ENCODE results near the gene ZSCAN23.
"Not testable (repeated sequence)": the region's sequence is repeated elsewhere in the genome, so short reads cannot be mapped to it uniquely, and the experiment has no call there.

ZSCAN23 gene

DNA sequence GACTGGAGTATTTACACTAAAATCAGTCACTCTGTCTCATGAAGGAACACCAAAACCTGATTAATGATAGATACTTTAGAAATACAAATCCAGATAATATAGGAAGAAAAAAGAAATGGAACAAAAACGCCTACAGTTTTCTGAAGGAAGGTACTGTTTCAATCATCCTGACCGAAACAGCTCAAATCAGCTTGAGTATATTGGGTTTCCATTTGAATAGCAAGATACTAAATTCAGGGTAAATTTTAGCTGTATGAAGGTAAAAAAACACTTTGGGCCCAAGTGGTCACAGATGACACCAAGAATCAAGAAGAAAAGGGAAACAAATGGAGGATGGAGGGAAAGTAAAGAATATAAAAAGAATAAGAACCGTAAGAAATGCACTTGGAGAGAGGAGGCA is 6.9 kb downstream of the ZSCAN23 start:
- DNase-seq = no peak

- no peak for DNase-seq
Observed at GRCh38 chr6:28433119-28433518, 10.2 kb downstream of the ZSCAN23 start.

GRCh38 chr6:28429781-28430180 is 13.5 kb downstream of the ZSCAN23 start:
- no peak for DNase-seq

DNA sequence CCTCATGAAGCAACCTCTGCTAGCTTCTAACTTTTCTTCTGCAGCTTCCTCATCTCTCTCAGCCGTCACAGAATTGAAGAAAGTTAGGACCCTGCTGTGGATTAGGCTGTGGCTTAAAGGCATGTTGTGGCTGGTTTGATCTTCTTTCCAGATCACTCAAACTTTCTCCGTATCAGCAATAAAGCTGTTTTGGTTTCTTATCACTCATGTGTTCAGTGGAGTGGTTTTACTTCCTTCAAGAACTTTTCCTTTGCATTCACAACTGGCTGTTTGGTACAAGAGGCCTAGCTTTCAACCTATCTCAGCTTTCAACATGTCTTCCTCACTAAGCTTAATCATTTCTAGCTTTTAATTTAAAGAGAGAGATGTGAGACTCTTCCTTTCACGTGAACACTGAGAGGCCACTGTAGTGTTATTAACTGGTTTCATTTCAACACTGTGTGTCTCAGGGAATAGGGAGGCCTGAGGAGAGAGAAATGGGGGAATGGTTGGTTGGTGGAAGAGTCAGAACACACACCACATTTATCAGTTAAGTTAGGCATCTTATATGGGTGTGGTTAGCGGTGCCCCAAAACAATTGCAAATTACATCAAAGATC is 17.2 kb downstream of the ZSCAN23 start:
- DNase-seq = no peak

GRCh38 chr6:28424163-28424562 is 19.1 kb downstream of the ZSCAN23 start:
- DNase-seq = no peak

- no peak for DNase-seq
Observed at GRCh38 chr6:28423546-28423945, 19.7 kb downstream of the ZSCAN23 start.

GRCh38 chr6:28413681-28414080 is 29.6 kb downstream of the ZSCAN23 start:
- DNase-seq = no peak

DNA sequence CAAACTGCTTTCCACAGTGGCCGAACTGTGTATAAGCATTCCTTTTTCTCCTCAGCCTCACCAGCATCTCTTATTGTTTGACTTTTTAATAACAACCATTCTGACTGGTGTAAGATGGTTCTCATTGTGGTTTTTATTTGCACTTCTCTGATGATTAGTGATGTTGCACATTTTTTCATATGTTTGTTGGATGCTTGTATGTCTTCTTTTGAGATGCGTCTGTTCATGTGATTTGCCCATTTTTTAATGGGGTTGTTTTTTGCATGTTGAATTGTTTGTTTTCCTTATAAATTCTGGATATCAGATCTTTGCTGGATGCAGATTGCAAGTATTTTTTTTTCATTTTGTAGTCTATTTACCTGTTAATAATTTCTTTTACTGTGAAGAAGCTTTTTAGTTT is 32.5 kb downstream of the ZSCAN23 start:
- DNase-seq = no peak

DNA sequence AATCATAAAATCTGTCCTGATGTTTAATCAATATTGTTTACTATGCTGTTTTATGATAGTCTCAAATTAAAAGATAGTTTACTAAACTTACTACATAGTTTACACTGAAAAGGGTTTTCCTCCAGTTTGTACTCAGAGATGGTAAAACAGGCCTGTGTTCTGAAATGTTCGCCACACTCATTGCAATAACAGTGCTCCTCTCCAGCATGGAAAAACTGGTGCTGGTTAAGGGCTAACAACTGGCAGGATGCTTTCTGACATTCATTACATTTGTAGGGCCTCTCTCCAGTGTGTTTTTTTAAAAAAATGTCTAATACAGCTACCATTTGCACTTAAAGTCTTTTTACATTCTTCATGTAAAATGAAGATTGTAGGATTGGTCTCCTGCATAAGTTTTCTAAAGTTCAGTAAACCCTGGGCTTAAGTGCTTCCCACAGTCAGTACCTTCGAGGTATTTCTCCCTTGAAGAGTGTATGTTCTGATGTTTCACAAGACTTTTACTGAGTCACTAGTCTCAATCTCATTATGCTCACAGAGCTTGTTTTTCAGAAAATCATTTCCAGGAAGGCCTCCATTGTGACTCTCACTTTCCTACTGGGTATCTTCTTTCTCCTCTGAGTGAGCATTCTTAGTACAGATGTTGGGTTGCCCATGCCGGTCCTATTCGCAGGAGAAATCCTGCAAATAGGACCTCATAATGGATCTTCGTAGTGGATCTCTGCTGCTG is 35.1 kb downstream of the ZSCAN23 start:
- DNase-seq = no peak

- no peak for DNase-seq
Observed at GRCh38 chr6:28407401-28407800, 35.9 kb downstream of the ZSCAN23 start.

DNA sequence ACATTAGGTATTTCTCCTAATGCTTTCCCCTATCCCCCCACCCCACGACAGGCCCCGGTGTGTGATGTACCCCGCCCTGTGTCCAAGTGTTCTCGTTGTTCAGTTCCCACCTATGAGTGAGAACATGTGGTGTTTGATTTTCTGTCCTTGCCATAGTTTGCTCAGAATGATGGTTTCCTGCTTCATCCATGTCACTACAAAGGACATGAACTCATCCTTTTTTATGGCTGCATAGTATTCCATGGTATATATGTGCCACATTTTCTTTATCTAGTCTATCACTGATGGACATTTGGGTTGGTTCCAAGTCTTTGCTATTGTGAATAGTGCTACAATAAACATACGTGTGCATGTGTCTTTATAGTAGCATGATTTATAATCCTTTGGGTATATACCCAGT is 39.4 kb downstream of the ZSCAN23 start:
- DNase-seq = not testable (repeated sequence)

GRCh38 chr6:28402197-28402596 is 41.1 kb downstream of the ZSCAN23 start:
- DNase-seq = no peak

GRCh38 chr6:28401172-28401571 is 42.1 kb downstream of the ZSCAN23 start:
- DNase-seq = no peak

DNA sequence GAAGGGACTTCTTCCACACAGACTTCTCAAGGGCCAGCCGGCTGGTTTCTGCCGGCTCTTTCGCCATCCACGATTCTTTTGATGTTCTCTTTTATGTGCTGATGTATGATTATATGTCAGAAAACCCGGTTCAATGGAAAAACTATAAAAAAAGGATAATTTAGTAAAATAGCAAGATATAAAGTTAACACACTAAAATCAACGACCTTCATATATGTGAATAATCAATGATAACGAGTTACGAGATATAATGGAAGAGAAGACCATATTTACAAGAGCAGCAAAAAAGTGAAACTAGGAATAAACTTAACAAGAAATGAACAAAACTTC is 43.2 kb downstream of the ZSCAN23 start:
- no peak for DNase-seq

DNA sequence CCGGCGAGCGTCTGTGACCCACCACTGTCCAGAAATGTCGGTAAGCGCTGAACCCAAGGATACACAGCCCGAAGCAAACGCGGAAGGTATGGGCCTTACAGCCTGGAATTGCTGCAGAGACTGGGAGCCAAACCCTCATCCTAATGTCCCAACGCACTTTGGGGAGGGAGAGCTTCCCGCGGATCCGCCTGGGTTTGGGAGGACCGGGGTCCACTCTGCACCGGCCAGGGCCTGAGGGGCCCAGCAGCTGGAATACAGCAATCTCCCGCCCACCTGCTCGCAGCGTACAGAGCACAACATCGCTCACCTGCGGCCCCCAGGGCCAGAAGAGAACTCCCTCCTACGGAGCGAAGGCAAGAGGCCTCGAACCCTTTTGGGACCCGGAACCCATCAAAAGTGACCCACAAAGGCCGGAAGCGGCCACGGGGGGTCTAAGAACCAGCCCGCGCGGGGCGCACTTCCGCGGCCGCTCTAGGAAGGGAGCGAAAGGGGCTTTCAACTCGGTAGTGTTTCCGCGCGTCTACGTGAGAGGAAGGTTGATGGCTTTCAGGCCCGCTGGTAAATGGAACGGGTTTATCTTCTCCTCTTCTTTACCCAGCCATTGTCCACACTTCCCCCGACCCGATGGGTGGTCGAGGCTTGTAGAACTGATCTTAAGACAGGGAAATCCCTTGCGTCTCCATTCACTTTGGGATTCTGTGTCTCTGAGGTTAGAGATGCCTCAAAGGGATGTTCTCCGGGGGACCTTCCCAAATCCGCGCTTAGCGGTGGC is 43.8 kb downstream of the ZSCAN23 start, which contains the start of gene ZSCAN12:
Gene ZSCAN12, minus strand, starts transcription at position 398 of the 772 bp plus-strand sequence. CDS start 1,342 bp downstream, outside the sequence.
- peak; percentile 50 for DNase-seq

DNA sequence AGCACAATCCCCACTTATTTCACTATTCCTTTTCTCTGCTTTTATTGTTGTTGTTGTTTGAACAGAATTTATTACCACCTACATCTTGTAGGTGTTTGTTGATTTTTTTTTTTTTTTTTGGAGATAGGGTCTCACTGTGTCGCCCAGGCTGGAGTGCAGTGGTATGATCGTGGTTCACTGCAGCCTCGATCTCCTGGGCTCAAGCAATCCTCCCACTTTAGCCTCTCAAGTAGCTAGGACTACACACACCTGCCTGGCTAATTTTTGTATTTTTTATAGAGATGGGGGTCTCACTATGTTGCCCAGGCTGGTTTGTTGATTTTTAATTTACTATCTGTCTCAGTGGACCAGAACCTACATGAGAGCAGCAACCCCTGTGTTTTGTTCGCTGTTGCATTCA is 47.4 kb downstream of the ZSCAN23 start:
- no peak for DNase-seq

DNA sequence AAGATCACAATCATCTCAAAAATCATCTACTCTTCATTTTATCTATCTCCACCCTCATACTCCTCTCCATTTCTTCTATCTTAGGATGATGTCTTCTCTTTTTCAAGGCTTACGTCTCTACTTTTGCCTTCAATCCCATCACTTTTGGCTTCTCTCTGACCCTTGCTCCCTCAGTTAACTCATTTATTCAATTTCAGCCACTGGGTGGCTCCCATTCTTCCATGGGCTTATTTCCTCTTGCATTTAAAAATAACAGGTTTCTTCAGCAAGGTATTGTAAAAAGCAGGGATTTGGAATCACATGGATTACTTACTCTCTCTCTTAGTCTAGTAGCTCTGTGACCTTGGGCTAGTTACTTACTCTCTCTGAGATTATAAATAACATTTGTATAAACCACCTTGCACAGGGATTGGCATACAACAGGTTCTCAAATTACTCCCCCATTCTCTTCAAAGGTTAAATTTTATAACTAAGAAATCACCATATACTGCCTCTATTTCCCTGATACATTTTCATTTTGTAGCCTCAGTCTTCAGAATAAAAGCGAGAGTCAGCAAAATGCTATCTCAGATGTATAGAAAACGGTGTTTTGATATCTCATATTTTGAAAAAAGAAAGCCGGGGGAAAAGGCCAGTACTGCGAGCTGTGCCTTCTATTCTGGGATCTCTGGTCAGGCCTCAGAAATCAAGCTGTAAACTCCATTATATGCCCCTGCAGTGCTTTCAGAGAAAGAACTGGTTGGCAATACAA is 49.2 kb downstream of the ZSCAN23 start:
- DNase-seq = no peak

DNA sequence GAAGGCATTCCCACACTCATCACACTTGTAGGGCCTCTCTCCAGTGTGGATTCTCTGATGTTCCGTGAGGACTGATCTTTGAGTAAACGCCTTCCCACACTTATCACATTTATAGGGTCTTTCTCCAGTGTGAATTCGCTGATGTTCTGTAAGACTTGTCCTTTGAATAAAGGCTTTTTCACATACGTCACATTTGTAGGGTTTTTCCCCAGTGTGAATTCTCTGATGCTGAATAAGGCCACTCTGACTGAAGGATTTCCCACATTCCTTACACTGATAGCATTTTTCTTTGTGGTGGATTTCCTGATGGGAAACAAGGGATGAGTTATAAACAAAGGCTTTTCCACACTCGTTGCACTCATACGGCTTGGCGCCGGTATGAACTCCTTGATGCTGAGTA is 52.6 kb downstream of the ZSCAN23 start:
- DNase-seq = no peak

- no peak for DNase-seq
Observed at GRCh38 chr6:28384143-28384533, 59.2 kb downstream of the ZSCAN23 start.

GRCh38 chr6:28383235-28384142 is 59.8 kb downstream of the ZSCAN23 start:
- DNase-seq = peak; percentile 62

Data from NCI-H1092 treated with DMSO at 0.1 percent for 48 hours (cell line).